Neuronal stem cell (in vitro differentiated cells): Measurements from ENCODE around the gene HACE1.
"Not testable (repeated sequence)": the region's sequence is repeated elsewhere in the genome, so short reads cannot be mapped to it uniquely, and the experiment has no call there.

Experiments used
- DNase-seq: peaks from one replicate; pipeline ENCODE4 v3.0.0-alpha.2; 2013; ENCODE audit warnings: low spot score
- H2AFZ ChIP-seq: one replicate; pipeline ENCODE4 v1.6.1; 2013; ENCODE audit warnings: mild to moderate bottlenecking, low read length, inconsistent platforms
- H2AK5ac ChIP-seq: 2 replicates; pipeline ENCODE4 v1.6.1; 2013; ENCODE audit warnings: low read depth, mild to moderate bottlenecking, inconsistent platforms, low read length, moderate library complexity, mixed read lengths
- H2BK120ac ChIP-seq: 2 replicates; pipeline ENCODE4 v1.6.1; 2013; ENCODE audit warnings: low read depth, mild to moderate bottlenecking, inconsistent platforms, low read length, moderate library complexity, mixed read lengths
- H2BK12ac ChIP-seq: one replicate; pipeline ENCODE4 v1.6.1; 2013; ENCODE audit warnings: low read length, inconsistent platforms
- H2BK15ac ChIP-seq: 2 replicates; pipeline ENCODE4 v1.6.1; 2013; ENCODE audit warnings: mild to moderate bottlenecking, low read length, inconsistent platforms, mixed read lengths
- H2BK5ac ChIP-seq: one replicate; pipeline ENCODE4 v1.6.1; 2013; ENCODE audit warnings: inconsistent platforms, mild to moderate bottlenecking, low read length, moderate library complexity
- H3K14ac ChIP-seq: one replicate; pipeline ENCODE4 v1.6.1; 2013; ENCODE audit warnings: low read length, inconsistent platforms
- H3K18ac ChIP-seq: 2 replicates; pipeline ENCODE4 v1.6.1; 2013; ENCODE audit warnings: low read length, inconsistent platforms
- H3K23ac ChIP-seq: 2 replicates; pipeline ENCODE4 v1.6.1; 2013; ENCODE audit warnings: low read depth, mild to moderate bottlenecking, mixed read lengths, low read length, inconsistent platforms; ENCODE audit not compliant: poor library complexity
- H3K27ac ChIP-seq: replicated peaks from 3 replicates; pipeline ENCODE4 v1.5.1; 2013; ENCODE audit warnings: low read length, inconsistent platforms
- H3K27me3 ChIP-seq, 3 experiments: 2 replicates each; pipeline ENCODE4 v1.6.1; 2013; ENCODE audit warnings: low read length in 3 of 3, mild to moderate bottlenecking in 2 of 3, inconsistent platforms in 1 of 3, low read depth in 1 of 3, mixed read lengths in 1 of 3, moderate library complexity in 1 of 3; ENCODE audit not compliant: control insufficient read depth in 3 of 3, insufficient read depth in 3 of 3
- H3K36me3 ChIP-seq, 2 donors: replicated peaks in 1 of 2; 2 replicates each; pipeline ENCODE4 v1.6.1; 2013; ENCODE audit warnings: low read length in 2 of 2; ENCODE audit not compliant: control insufficient read depth in 2 of 2, insufficient read depth in 2 of 2
- H3K4ac ChIP-seq: 2 replicates; pipeline ENCODE4 v1.6.1; 2013; ENCODE audit warnings: inconsistent platforms, mild to moderate bottlenecking, low read length, moderate library complexity
- H3K4me1 ChIP-seq, 2 donors: 1 replicate in 1 of 2; 2 replicates in 1 of 2; pipeline ENCODE4 v1.6.1; 2013; ENCODE audit warnings: low read length in 2 of 2, low read depth in 1 of 2; ENCODE audit not compliant: control insufficient read depth in 2 of 2, insufficient read depth in 1 of 2
- H3K4me2 ChIP-seq: one replicate; pipeline ENCODE4 v1.6.1; 2013; ENCODE audit warnings: mild to moderate bottlenecking, low read length, inconsistent platforms; ENCODE audit not compliant: insufficient read depth, poor library complexity, severe bottlenecking
- H3K4me3 ChIP-seq, 2 donors: 2 replicates each; pipeline ENCODE4 v1.5.1; 2013; ENCODE audit warnings: low read length in 2 of 2, mild to moderate bottlenecking in 2 of 2, inconsistent platforms in 1 of 2, moderate library complexity in 1 of 2
- H3K79me1 ChIP-seq: one replicate; pipeline ENCODE4 v1.6.1; 2013; ENCODE audit warnings: low read depth, mild to moderate bottlenecking, inconsistent platforms, low read length, moderate library complexity
- H3K9ac ChIP-seq: one replicate; pipeline ENCODE4 v1.6.1; 2013; ENCODE audit warnings: mild to moderate bottlenecking, low read depth, low read length, inconsistent platforms; ENCODE audit not compliant: poor library complexity
- H3K9me3 ChIP-seq, 2 donors: replicated peaks in 1 of 2; 2 replicates each; pipeline versions ENCODE3 to v1.6.1; 2013; ENCODE audit warnings: low read length in 2 of 2, mild to moderate bottlenecking in 2 of 2, inconsistent platforms in 1 of 2, low read depth in 1 of 2, mixed read lengths in 1 of 2, moderate library complexity in 1 of 2; ENCODE audit not compliant: control insufficient read depth in 2 of 2, insufficient read depth in 1 of 2
- H4K8ac ChIP-seq: one replicate; pipeline ENCODE4 v1.6.1; 2013; ENCODE audit warnings: low read depth, mild to moderate bottlenecking, inconsistent platforms, low read length, moderate library complexity
- H4K91ac ChIP-seq: one replicate; pipeline ENCODE4 v1.6.1; 2013; ENCODE audit warnings: low read length, low read depth, mild to moderate bottlenecking, inconsistent platforms; ENCODE audit not compliant: poor library complexity
- WGBS, 2 donors: extraction: QIAGEN DNeasy Blood & Tissue Kit; methylation state at CpG; one replicate each; pipeline ENCODE4 v1.1.7; 2013; ENCODE audit warnings: missing lambda C conversion rate in 2 of 2, mixed read lengths in 1 of 2; ENCODE audit not compliant: insufficient read length in 2 of 2, insufficient replicate concordance in 1 of 2; ENCODE audit errors: extremely low coverage in 2 of 2; 5-methylcytosine and 5-hydroxymethylcytosine counted together

Gene HACE1

GRCh38 chr6:104860221-104860620, 502 bp upstream of the HACE1 start:
- Histone ChIP-seq H4K91ac (no peak overlapping the region), H2AK5ac (no peak overlapping the region), H2BK5ac (no peak overlapping the region), H2AFZ (peak overlapping the region; percentile 97), H3K4me2 (peak overlapping the region; percentile 51), H3K79me1 (peaks cover 9% of the 10 kb centered on the region), H2BK15ac (no peak overlapping the region), H2BK120ac (no peak overlapping the region), H3K14ac (no peak overlapping the region), H3K27ac (no peak overlapping the region), H3K4me3 (peak overlapping the region in 1 of 2 donors; percentile 69), H3K27me3 (peaks cover 0 to 3% (median 0%) of the 10 kb centered on the region in 3 experiments), H3K18ac (no peak overlapping the region), H3K4me1 (peaks cover 0 to 1% of the 10 kb centered on the region in 2 donors), H3K36me3 (peaks cover 0 to 3% of the 10 kb centered on the region in 2 donors), H3K4ac (no peak overlapping the region), H4K8ac (no peak overlapping the region), H3K9me3 (no peaks in the 10 kb centered on the region), H3K23ac (no peak overlapping the region), H3K9ac (no peak overlapping the region), H2BK12ac (no peak overlapping the region)
- WGBS, 2 donors: no CpG with 5 or more reads among the region's 2 CpGs
- DNase-seq: no peak

GRCh38 chr6:104858642-104859041, 1.1 kb downstream of the HACE1 start:
- Histone ChIP-seq H3K23ac (no peak overlapping the region), H4K91ac (no peak overlapping the region), H3K4me3 (peak overlapping the region; percentile 69 to 99), H3K18ac (no peak overlapping the region), H3K27ac (no peak overlapping the region), H3K79me1 (peaks cover 9% of the 10 kb centered on the region), H2BK12ac (no peak overlapping the region), H2BK120ac (no peak overlapping the region), H3K14ac (no peak overlapping the region), H4K8ac (no peak overlapping the region), H3K4me2 (peak overlapping the region; percentile 61), H2AK5ac (no peak overlapping the region), H2BK5ac (no peak overlapping the region), H3K27me3 (peaks cover 0 to 3% (median 0%) of the 10 kb centered on the region in 3 experiments), H3K4ac (no peak overlapping the region), H2BK15ac (no peak overlapping the region), H3K4me1 (peaks cover 0 to 1% of the 10 kb centered on the region in 2 donors), H3K36me3 (peaks cover 0 to 3% of the 10 kb centered on the region in 2 donors), H3K9me3 (no peaks in the 10 kb centered on the region), H3K9ac (no peak overlapping the region), H2AFZ (peak overlapping the region; percentile 97)
- DNase-seq: no peak
- WGBS, 2 donors: no CpG with 5 or more reads among the region's 3 CpGs

- H4K8ac ChIP-seq: no peak overlapping the region
- DNase-seq: no peak
- no CpG with 5 or more reads among the region's 2 CpGs for WGBS, 2 donors
Measured at GRCh38 chr6:104855507-104855906, 4.2 kb downstream of the HACE1 start.

GRCh38 chr6:104847721-104848120, 12.0 kb downstream of the HACE1 start:
- not testable (repeated sequence) for H3K18ac ChIP-seq, H2AK5ac ChIP-seq, H3K14ac ChIP-seq, H3K79me1 ChIP-seq, H3K9me3 ChIP-seq, H3K4me3 ChIP-seq, H4K8ac ChIP-seq, H3K23ac ChIP-seq, H3K4me2 ChIP-seq, H3K27me3 ChIP-seq, DNase-seq, H4K91ac ChIP-seq, H3K4ac ChIP-seq, H2BK120ac ChIP-seq, H2AFZ ChIP-seq, H3K27ac ChIP-seq, H2BK12ac ChIP-seq, H3K9ac ChIP-seq, H2BK5ac ChIP-seq, H2BK15ac ChIP-seq, H3K4me1 ChIP-seq
- peaks cover 3 to 81% of the 10 kb centered on the region in 2 donors for H3K36me3 ChIP-seq
- no CpG with 5 or more reads among the region's 8 CpGs for WGBS, 2 donors

More at GRCh38 chr6:104855507-104855906, 4.2 kb downstream of the HACE1 start:
- H2BK15ac ChIP-seq: no peak overlapping the region
- H2AFZ ChIP-seq: no peak overlapping the region
- H2BK5ac ChIP-seq: no peak overlapping the region
- H3K14ac ChIP-seq: no peak overlapping the region
- H3K4me2 ChIP-seq: no peak overlapping the region
- H3K27me3 ChIP-seq: no peaks in the 10 kb centered on the region
- H4K91ac ChIP-seq: no peak overlapping the region
- H2BK120ac ChIP-seq: no peak overlapping the region
- H3K4me3 ChIP-seq: no peak overlapping the region
- no peak overlapping the region for H3K4ac ChIP-seq
- H2BK12ac ChIP-seq: no peak overlapping the region
- H3K27ac ChIP-seq: no peak overlapping the region
- H3K4me1 ChIP-seq: peaks cover 0 to 3% of the 10 kb centered on the region in 2 donors
- H3K18ac ChIP-seq: no peak overlapping the region
- H2AK5ac ChIP-seq: no peak overlapping the region
- H3K79me1 ChIP-seq: peaks cover 6% of the 10 kb centered on the region
- peaks cover 0 to 3% of the 10 kb centered on the region in 2 donors for H3K9me3 ChIP-seq
- H3K9ac ChIP-seq: no peak overlapping the region
- peaks cover 2 to 30% of the 10 kb centered on the region in 2 donors for H3K36me3 ChIP-seq
- no peak overlapping the region for H3K23ac ChIP-seq
